K562 (cell line): ENCODE data around the gene MED13L. TPM values are rescaled to one million over a fixed set of nuclear protein-coding genes. Genes with fewer than 3 reads are reported as not detected.

Source experiments
- ATAC-seq: fragments of 200-7000 bp; cut with Tn5 transposase; 3 replicates; pipeline ENCODE4 v1.9.1; 2020; ENCODE audit warnings: moderate library complexity
- BruUV-seq: library from RNA; stranded (reverse); fragments of 400-500 nt; replicated peaks from 2 replicates; lab custom pipeline; 2021; lab: Mats Ljungman, UMichigan
- CTCF ChIA-PET: fragments of 300-600 bp; formaldehyde crosslinking; extraction: SDS; loops from one replicate; lab custom pipeline; 2021; ENCODE audit warnings: low intra/inter-chr PET ratio; lab: Yijun Ruan, JAX
- POLR2A ChIA-PET: fragments of 300-600, 350-650 bp; sonication (Branson Sonifier 250); formaldehyde crosslinking; extraction: SDS; loops from one replicate; lab custom pipeline; 2021; ENCODE audit warnings: antibody characterized with exemption, inconsistent platforms; lab: Yijun Ruan, JAX
- DNase-seq, 4 experiments: peaks; one replicate each; pipeline versions ENCODE4 v3.0.0 to v3.0.0-alpha.2; 2011 to 2018; ENCODE audit warnings: low spot score in 3 of 4, mixed read lengths in 3 of 4; ENCODE audit errors: extremely low read depth in 1 of 4
- FAIRE-seq: peaks from 2 replicates; lab custom pipeline; 2011; peaks lifted over from hg19 to GRCh38; lab: Jason Lieb, UNC
- H2AFZ ChIP-seq: 2 replicates; pipeline ENCODE4 v1.6.0; 2011; ENCODE audit warnings: low read depth, low read length, control low read depth, inconsistent platforms
- H3K27ac ChIP-seq: fragments of 200-600 bp; 3 replicates; pipeline ENCODE4 v1.8.0; 2011; ENCODE audit warnings: low read depth, mild to moderate bottlenecking, control low read depth, inconsistent platforms, low read length, moderate library complexity, mixed read lengths; ENCODE audit errors: extremely low read depth
- H3K27me3 ChIP-seq, 2 experiments: fragments of 300-600 bp in 1 of 2; 2 replicates in 1 of 2; 3 replicates in 1 of 2; pipeline versions ENCODE4 v1.6.0 to v1.8.0; 2011; ENCODE audit warnings: inconsistent platforms in 2 of 2, low read length in 2 of 2, mild to moderate bottlenecking in 1 of 2, mixed read lengths in 1 of 2, moderate library complexity in 1 of 2; ENCODE audit not compliant: control insufficient read depth in 2 of 2, insufficient read depth in 2 of 2
- H3K36me3 ChIP-seq: fragments of 300-600 bp; 3 replicates; pipeline ENCODE4 v1.8.0; 2011; ENCODE audit warnings: mild to moderate bottlenecking, low read length, inconsistent platforms; ENCODE audit not compliant: control insufficient read depth, insufficient read depth
- H3K4me1 ChIP-seq, 2 experiments: fragments of 200-600 bp in 1 of 2; replicated peaks in 1 of 2; 2 replicates in 1 of 2; 3 replicates in 1 of 2; pipeline versions ENCODE4 v1.5.1 to v1.8.0; 2011; ENCODE audit warnings: inconsistent platforms in 2 of 2, low read length in 2 of 2, mild to moderate bottlenecking in 1 of 2, mixed read lengths in 1 of 2, moderate library complexity in 1 of 2; ENCODE audit not compliant: control insufficient read depth in 2 of 2, insufficient read depth in 2 of 2
- H3K4me2 ChIP-seq: 2 replicates; pipeline ENCODE4 v1.6.1; 2011; ENCODE audit warnings: low read length, control low read depth, inconsistent platforms, mixed read lengths; ENCODE audit not compliant: insufficient read depth
- H3K4me3 ChIP-seq: fragments of 200-600 bp; sonication (generic), shearing (Covaris generic); 2 replicates; pipeline ENCODE4 v1.5.1; 2016; ENCODE audit warnings: control low read depth, inconsistent platforms
- H3K79me2 ChIP-seq: fragments of 200-600 bp; 3 replicates; pipeline ENCODE4 v1.8.0; 2011; ENCODE audit warnings: low read length, inconsistent platforms; ENCODE audit not compliant: control insufficient read depth, insufficient read depth
- H3K9ac ChIP-seq, 2 experiments: 2 replicates each; pipeline versions ENCODE4 v1.6.0 to v1.6.1; 2011; ENCODE audit warnings: low read depth in 2 of 2, low read length in 2 of 2, control low read depth in 1 of 2, inconsistent platforms in 1 of 2, mild to moderate bottlenecking in 1 of 2, mixed read lengths in 1 of 2; ENCODE audit not compliant: insufficient read depth in 1 of 2
- H3K9me1 ChIP-seq: one replicate; pipeline ENCODE4 v1.6.0; 2011; ENCODE audit warnings: inconsistent platforms, mild to moderate bottlenecking, low read length, moderate library complexity; ENCODE audit not compliant: control insufficient read depth, insufficient read depth
- H3K9me3 ChIP-seq: replicated peaks from 2 replicates; pipeline ENCODE4 v1.5.1; 2011; ENCODE audit warnings: low read depth, low read length, inconsistent platforms; ENCODE audit not compliant: control insufficient read depth, insufficient read depth
- H4K20me1 ChIP-seq: replicated peaks from 2 replicates; pipeline ENCODE4 v1.6.1; 2011; ENCODE audit warnings: low read length, inconsistent platforms, mixed read lengths; ENCODE audit not compliant: control insufficient read depth, insufficient read depth
- DLX4 ChIP-seq: fragments of 250-450 bp; sonication (Bioruptor Pico); IDR thresholded peaks from 2 replicates; pipeline ENCODE4 v1.6.1; 2021; ENCODE audit warnings: mild to moderate bottlenecking
- DMBX1 ChIP-seq: fragments of 250-450 bp; sonication (Bioruptor Pico); IDR thresholded peaks from 2 replicates; pipeline ENCODE4 v1.8.0; 2022; ENCODE audit warnings: inconsistent platforms, mild to moderate bottlenecking, moderate library complexity, borderline replicate concordance
- DPF2 ChIP-seq: fragments of 450-650 bp; IDR thresholded peaks from 2 replicates; pipeline ENCODE4 v1.6.1; 2016
- FOSL1 ChIP-seq: fragments of 200-800 bp; sonication (Bioruptor generic); conservative IDR thresholded peaks from 2 replicates; pipeline ENCODE4 v1.6.1; 2016; ENCODE audit warnings: missing genetic modification characterization, missing compliant biosample characterization
- FOXJ3 ChIP-seq: sonication (generic); formaldehyde crosslinking; IDR thresholded peaks from 2 replicates; pipeline ENCODE4 v1.4.0; 2020; ENCODE audit warnings: mild to moderate bottlenecking, missing genetic modification reagents
- FOXK2 ChIP-seq, 2 experiments: fragments of 450-650 bp; IDR thresholded peaks in 1 of 2; conservative IDR thresholded peaks in 1 of 2; 2 replicates each; pipeline ENCODE4 v1.6.1; 2016; ENCODE audit warnings: low read depth in 2 of 2, mild to moderate bottlenecking in 1 of 2
- FOXP1 ChIP-seq: sonication (generic); formaldehyde crosslinking; IDR thresholded peaks from 2 replicates; pipeline ENCODE4 v1.8.0; 2022; ENCODE audit warnings: mild to moderate bottlenecking, missing genetic modification reagents
- KLF13 ChIP-seq: fragments of 450-650 bp; IDR thresholded peaks from 2 replicates; pipeline ENCODE4 v1.6.1; 2016; ENCODE audit warnings: missing genetic modification characterization, low read depth, mild to moderate bottlenecking, missing compliant biosample characterization, moderate library complexity, borderline replicate concordance
- MCM5 ChIP-seq: fragments of 450-650 bp; IDR thresholded peaks from 2 replicates; pipeline ENCODE4 v1.6.1; 2016; ENCODE audit warnings: low read depth
- MED1 ChIP-seq: sonication (generic); formaldehyde crosslinking; IDR thresholded peaks from 2 replicates; pipeline ENCODE4 v1.8.1; 2023; ENCODE audit warnings: missing genetic modification reagents, borderline replicate concordance
- NCOA6 ChIP-seq: fragments of 450-650 bp; IDR thresholded peaks from 2 replicates; pipeline ENCODE4 v1.6.1; 2017; ENCODE audit warnings: mild to moderate bottlenecking
- PHF20 ChIP-seq: fragments of 450-650 bp; IDR thresholded peaks from 2 replicates; pipeline ENCODE4 v1.6.1; 2018; ENCODE audit not compliant: partially characterized antibody
- TRIM24 ChIP-seq, 2 experiments: fragments of 450-650 bp; IDR thresholded peaks; 2 replicates each; pipeline ENCODE4 v1.6.1; 2016
- WHSC1 ChIP-seq: IDR thresholded peaks from one replicate; pipeline ENCODE4 v1.6.1; 2012; ENCODE audit warnings: low read length, control low read depth, inconsistent platforms
- YY1 ChIP-seq, 3 experiments: IDR thresholded peaks; 2 replicates each; pipeline ENCODE4 v1.6.1; 2011; ENCODE audit warnings: low read length in 2 of 3, mild to moderate bottlenecking in 2 of 3, moderate library complexity in 2 of 3, borderline replicate concordance in 1 of 3, control low read depth in 1 of 3, low read depth in 1 of 3; ENCODE audit not compliant: insufficient read depth in 3 of 3, insufficient replicate concordance in 2 of 3, control insufficient read depth in 1 of 3, insufficient read length in 1 of 3; ENCODE audit errors: extremely low read depth in 1 of 3
- ZC3H11A ChIP-seq: IDR thresholded peaks from 2 replicates; pipeline ENCODE4 v1.6.1; 2012; ENCODE audit warnings: low read depth, low read length, improper control_type of control experiment
- ZNF165 ChIP-seq: fragments of 250-450 bp; sonication (Bioruptor Pico); IDR thresholded peaks from 2 replicates; pipeline ENCODE4 v1.4.0; 2020; ENCODE audit warnings: borderline replicate concordance
- ZNF217 ChIP-seq: sonication (generic); formaldehyde crosslinking; IDR thresholded peaks from 2 replicates; pipeline ENCODE4 v1.8.0; 2022; ENCODE audit warnings: mild to moderate bottlenecking, missing genetic modification reagents
- ZNF518B ChIP-seq: fragments of 250-450 bp; sonication (Bioruptor Pico); IDR thresholded peaks from 2 replicates; pipeline ENCODE4 v1.5.0; 2021; ENCODE audit warnings: mild to moderate bottlenecking, moderate library complexity
- ZSCAN32 ChIP-seq: fragments of 450-650 bp; formaldehyde crosslinking; IDR thresholded peaks from 2 replicates; pipeline ENCODE4 v1.4.0; 2020; ENCODE audit warnings: mild to moderate bottlenecking, moderate library complexity
- WGBS: fragments of 100-300 bp; shearing (Covaris generic); methylation state at CpG from one replicate; pipeline ENCODE4 v1.1.6; 2016; ENCODE audit warnings: low coverage, mixed read lengths; ENCODE audit not compliant: insufficient coverage; ENCODE audit errors: missing lambda C conversion rate; 5-methylcytosine and 5-hydroxymethylcytosine counted together
- in situ Hi-C: fragments of 300-500 bp; cut with MboI; formaldehyde crosslinking; loops from 4 replicates; pipeline ENCODE4 v1.15.0; 2018; ENCODE audit warnings: inconsistent platforms, mixed read lengths
- intact Hi-C: fragments of 100-400 bp; cut with micrococcal nuclease; formaldehyde crosslinking; loops from 2 replicates; pipeline ENCODE4 v1.14.2; 2022
- polyA plus RNA-seq, 8 experiments: library from polyadenylated mRNA; depleted of rRNA in 4 of 8; stranded (reverse) in 5 of 8; unstranded in 3 of 8; fragments of >200 nt; fragmentation: Nextera tagmentation in 2 of 8; fragmentation: Illumina TruSeq in 1 of 8; extraction: Ambion mirVana in 2 of 8; extraction: Trizol in 1 of 8; gene quantifications; 2 replicates each; pipeline versions ENCODE4 v1.2.1 to v1.2.3, GENCODE V29; 2011 to 2014; ENCODE audit warnings: inconsistent platforms in 1 of 8, missing spikeins in 1 of 8
- total RNA-seq, 7 experiments: library from RNA; depleted of rRNA in 6 of 7; stranded (reverse); fragments of >200 nt in 6 of 7; fragmentation: Illumina TruSeq in 2 of 7; extraction: Trizol in 2 of 7; gene quantifications; 2 replicates each; pipeline versions ENCODE4 v1.2.1 to v1.2.3, GENCODE V29; 2011 to 2021; ENCODE audit warnings: low replicate concordance in 1 of 7

Gene MED13L
- total and polyA plus RNA-seq, 9 of the 15 experiments (the other 6 are each of a cell fraction or from before 2014, with no cell fraction given): 13.4 to 90.3 (median 36.9) TPM

- no peak for TF ChIP-seq ZNF518B (CRISPR knock-in tag)
- TF ChIP-seq YY1 (IDR thresholded peaks at IDR 0.05; ENCODE audit: borderline replicate concordance in 1 of 3, control insufficient read depth in 1 of 3, extremely low read depth in 1 of 3, insufficient read depth in 3 of 3, insufficient read length in 1 of 3, insufficient replicate concordance in 2 of 3, low read depth in 1 of 3, low read length in 2 of 3): peak in 1 of 3 experiments; percentile 7
Measured at GRCh38 chr12:116257215-116257614, 20.3 kb downstream of the MED13L start (continued).

GRCh38 chr12:116249938-116250337 is 27.6 kb downstream of the MED13L start:
- no peak overlapping the region for H3K9ac ChIP-seq
- ATAC-seq (no peak), DNase-seq (no peak), FAIRE-seq (no peak)
- H3K4me3 ChIP-seq: no peak overlapping the region
- no peak overlapping the region for H3K27ac ChIP-seq
- intact Hi-C loops (no loop called here), in situ Hi-C loops (no loop called here)
- peaks cover 96% of the 10 kb centered on the region for H3K79me2 ChIP-seq
- 0 out of 2 replicates have a peak, but pooled peaks cover 4% of the 10 kb centered on the region for H3K9me3 ChIP-seq
- H3K27me3 ChIP-seq: no peaks in the 10 kb centered on the region
- ChIA-PET CTCF (no interaction called here), POLR2A (no interaction called here)
- H4K20me1 ChIP-seq: no peaks in the 10 kb centered on the region; the same call in 1 of the 2 replicates
- BruUV-seq: no TSS peak
- H3K9me1 ChIP-seq: no peaks in the 10 kb centered on the region
- no peak overlapping the region for H3K4me2 ChIP-seq
- H3K36me3 ChIP-seq: no peaks in the 10 kb centered on the region
- peaks cover 0 to 13% of the 10 kb centered on the region in 2 experiments; a peak in 4 of 5 replicates for H3K4me1 ChIP-seq
- WGBS: 89% methylated on average over 2 of the region's 2 CpGs
- no peak overlapping the region for H2AFZ ChIP-seq
- TF ChIP-seq ZC3H11A (no peak), TRIM24 (IDR thresholded peaks at IDR 0.05) (peak; percentile 92 to 94), MCM5 (no peak), WHSC1 (no peak), DMBX1 (no peak), ZSCAN32 (no peak), PHF20 (no peak), FOXP1 (CRISPR knock-in tag) (no peak), KLF13 (tag) (no peak), FOSL1 (tag) (no peak), ZNF165 (CRISPR knock-in tag) (no peak), NCOA6 (no peak), FOXJ3 (no peak), ZNF217 (CRISPR knock-in tag) (no peak), DPF2 (no peak; the same call in 1 of the 2 replicates), MED1 (no peak), DLX4 (CRISPR knock-in tag) (no peak), FOXK2 (conservative IDR thresholded peaks at IDR 0.05 in 1 of 2, IDR thresholded peaks at IDR 0.05 in 1 of 2; ENCODE audit: low read depth in 2 of 2) (no peak)
